HG03460 (cell line): Measurements from ENCODE around the gene SMIM45.

Experiments used
- ATAC-seq: cut with Tn5 transposase; IDR thresholded peaks from one replicate; pipeline ENCODE4 v1.9.1; 2021; ENCODE audit not compliant: unreplicated experiment

Gene SMIM45

DNA sequence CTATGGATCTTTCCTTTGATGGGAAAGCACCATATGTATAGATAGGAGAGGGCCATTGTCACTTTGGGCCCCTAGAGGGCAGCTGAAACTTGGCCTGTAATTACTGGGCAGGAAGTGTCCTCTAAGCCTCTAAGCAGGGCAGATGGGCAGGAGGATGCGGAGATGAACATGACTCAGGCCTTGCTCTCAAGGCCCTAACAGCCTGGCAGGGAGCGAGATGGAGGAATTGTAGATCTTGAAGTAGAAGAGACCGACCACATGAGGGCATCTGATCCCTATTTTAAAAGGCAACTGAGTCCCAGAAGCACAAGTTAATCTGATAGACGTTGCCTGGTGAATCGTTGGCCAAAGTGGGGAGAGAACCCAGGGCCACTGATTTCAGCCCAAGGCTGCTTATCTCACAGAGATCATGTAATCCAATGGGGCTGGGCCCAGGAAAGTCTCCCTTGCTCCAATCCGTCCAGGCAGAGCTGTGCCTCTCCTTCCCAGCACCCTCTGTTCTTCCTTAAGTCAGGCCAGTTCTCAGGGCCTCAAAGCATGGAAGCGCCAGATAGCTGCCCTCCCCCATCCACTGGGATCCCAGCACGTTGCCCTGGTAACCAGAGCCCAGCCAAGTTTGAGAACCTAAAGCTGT lies 14.8 kb downstream of the SMIM45 start:
- no peak for ATAC-seq

DNA sequence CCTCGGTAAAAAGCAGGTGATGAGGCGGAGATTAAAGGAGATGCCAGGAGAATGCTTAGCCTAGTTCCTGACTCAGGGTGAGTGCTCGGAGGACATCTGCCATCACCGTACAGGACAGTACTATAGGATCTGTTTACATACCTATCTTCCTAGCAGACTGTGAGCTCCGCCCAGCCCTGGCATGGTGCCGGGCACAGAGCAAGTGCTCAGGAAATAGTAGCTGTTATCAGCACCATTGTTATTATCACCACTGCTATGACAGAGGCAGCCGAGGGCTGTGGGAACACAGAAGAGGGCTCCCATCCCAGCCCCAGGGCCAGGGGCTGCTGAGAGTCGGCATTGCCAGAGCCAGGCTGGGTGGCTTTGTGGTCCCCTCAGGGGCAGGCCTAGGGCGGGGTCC lies 16.7 kb downstream of the SMIM45 start:
- ATAC-seq, result no peak

DNA sequence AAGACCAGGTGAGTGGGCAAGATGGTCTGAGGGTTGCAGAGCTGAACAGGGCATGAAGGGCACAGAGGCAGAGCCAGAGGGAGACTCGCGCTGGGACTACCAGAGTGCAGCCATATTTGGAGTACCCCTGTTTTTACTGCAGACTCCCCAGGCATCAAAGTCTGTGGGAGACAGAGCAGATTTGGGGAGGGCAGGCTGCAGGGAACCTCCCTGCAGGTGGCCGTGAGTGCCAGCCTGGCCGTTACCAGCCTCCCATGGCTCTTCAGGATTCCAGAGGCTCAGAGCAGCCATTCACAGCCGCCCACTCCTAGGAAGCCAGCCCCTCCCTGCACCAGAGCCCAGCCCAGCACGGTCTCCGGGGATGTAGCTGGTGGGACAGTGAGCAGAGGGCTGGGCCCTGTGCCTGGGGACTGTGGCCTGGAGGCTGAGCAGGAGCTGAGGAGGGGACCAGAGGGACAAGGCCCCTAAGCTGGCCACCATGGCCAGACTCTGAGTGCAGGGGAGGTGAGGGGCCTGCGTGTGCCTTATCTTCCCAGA lies 17.2 kb downstream of the SMIM45 start, which contains the start of gene SEPTIN3:
SEPTIN3 (plus strand) TSS at position 334 of the 537 bp plus-strand sequence. CDS start 2,050 bp downstream, outside the sequence.
- ATAC-seq, result no peak

DNA sequence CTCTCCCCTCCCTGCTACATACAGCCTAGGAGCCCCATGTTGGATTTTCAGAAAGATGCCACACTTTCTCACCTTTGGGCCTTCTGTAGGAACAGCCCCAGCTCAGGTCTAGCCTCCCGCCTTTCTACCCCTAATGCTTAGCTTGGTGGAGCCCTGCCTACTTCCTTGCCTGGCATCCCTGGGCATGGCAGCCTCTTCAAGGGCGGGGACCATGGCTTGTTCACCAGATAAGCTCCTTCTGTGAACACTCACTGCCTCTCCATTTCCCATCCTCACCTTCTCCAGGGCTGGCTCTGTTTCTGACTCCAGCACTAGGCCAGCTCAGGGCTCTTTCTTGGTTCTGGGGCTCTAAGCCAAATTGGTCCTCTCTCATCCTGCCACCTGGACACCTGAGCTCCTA lies 18.7 kb downstream of the SMIM45 start:
- ATAC-seq, result no peak

DNA sequence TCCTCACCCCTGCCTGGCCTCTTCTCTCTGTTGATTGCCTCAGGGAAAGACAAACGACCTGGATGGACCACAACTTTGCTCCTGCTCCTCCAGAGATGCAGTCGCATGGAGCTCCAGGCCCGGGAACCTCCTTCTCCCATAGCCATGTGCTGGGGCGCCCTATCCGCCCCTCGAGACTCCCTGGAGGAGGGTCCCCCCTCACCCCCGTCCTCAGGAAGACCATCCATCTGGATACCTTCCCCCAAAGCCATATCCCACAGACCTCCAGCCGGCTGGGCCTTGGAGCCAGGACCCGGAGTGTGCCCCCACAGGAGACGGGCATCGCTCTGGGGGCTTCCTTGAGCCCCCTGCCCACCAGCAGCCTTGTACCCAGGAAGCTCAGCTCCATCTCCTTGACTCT lies 19.5 kb downstream of the SMIM45 start:
- ATAC-seq, result no peak

DNA sequence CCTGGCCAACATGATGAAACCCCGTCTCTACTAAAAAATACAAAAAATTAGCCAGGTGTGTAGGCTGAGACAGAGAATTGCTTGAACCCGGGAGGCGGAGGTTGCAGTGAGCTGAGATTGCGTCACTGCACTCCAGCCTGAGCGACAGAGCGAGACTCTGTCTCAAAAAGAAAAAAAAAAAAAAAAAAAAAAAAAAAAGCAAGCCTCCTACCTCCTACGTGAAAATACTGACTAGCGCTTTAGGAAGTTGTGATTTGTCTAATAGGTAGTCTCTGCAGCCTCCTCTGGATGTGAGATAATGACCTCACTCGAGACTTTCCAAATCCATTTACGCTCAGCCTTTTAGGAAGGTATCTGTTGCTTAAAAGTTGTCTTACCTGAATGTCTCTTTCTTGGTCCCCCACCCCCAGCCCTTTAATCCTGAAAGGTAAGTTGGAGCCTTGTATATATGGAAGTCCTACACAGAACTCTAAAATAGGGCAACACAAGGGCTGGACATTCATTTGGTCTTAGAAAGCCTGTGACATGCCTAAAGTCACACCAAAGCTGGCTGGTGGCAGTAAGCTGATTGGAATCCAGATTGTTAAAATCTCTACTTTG lies 22.8 kb downstream of the SMIM45 start:
- ATAC-seq, result no peak

DNA sequence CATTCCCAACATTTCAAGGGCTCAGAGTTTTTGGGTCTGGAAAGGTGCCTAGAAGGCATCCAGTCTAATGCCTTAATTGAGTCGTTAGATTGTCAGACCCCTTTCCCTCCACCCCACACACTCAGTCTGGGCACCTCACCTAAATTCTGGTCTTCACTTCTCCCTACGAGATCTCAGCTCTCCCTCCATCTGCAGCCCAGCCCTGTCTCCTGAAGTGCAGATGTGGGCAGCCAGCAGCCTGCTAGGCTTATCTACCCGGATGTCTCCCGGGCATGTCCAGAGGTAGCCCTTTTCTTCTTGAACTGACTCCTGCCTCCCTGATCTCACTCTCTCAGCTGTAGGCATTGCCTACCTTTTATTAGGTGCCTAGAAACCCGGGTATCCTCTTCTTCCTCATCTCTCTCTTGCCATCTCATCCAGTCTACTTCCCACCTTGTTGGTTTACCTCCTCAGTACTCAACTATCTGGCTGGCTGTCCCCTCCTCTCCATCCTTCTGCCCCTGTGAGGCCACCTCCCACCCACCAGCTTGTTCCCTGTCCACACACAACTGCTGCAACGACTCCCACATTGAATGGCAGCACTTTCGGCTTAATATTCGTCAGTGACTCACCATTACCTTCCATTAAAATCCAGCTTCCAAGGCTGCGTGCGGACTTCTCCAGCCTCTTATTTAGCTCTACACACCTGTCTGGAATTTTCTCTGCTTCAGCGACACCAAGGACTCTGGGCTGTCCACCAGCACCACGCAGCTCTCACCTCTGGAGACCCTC lies 23.5 kb downstream of the SMIM45 start:
- no peak for ATAC-seq

DNA sequence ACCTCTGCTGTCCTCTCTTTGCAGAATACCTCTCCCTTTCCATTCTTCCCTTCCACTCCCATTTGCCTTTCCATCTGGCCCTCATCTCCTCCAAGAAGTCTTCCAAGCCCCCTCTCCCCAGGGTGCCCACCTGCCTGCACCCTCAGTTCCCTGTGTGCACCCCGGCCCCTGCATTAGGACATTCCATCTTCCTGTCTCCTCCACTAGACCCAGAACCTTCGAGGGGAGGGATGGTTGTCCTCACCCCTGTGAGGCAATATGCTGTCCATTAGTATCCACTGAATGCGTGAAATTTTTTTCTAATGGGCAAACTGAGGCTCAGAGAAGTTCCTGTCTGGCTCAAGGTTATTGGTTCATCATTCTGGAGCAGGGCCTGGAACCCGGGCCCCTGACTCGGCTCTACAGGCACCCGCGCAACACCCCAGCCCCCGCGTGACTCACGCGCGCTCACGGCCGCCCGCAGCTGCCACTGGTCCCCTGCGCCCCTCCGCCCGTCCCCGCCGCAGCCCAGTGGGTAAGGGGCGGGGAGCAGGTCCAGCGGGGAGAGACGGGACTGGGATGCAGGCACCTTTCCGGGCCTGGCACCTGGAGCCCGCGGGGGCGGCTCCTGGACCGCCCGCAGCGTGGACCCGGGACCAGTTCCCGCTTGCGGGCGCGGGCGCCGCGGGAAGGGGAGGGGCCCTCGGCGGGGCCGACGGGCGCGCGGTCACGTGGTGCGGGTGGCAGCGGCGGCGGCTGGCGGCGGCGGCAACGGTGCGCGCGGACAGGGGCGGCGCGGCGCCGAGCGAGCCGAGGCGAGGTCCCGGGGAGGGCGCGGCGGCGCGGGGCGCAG lies 24.3 kb downstream of the SMIM45 start:
- ATAC-seq, result no peak

DNA sequence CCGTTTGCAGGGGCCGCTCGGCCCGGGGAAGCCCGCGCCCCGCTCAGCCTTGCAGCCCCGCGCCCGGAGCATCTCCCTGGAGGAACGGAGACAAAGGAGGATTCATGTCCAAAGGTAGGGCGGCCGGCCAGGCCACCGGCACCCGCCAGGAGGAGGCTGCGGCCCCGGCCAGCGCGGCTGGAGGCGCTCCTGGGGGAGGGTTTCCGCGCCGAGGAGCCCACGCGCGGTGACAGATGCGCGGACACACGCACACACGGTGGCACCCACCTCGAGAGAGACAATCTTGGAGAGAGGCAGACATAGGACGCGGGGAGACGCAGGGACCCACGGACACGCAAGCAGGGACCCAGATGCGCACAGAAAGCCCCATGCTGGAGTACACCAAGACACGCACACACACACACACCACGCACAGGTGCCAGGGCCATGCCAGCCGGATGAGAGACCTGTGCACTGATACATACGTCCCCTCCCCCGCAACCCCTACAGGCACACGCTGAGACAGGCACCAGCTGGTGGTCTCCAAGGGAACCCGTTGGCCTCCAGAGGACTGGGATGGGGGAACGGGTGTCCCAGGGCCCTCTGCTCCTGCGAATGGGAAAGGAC lies 25.1 kb downstream of the SMIM45 start:
- no peak for ATAC-seq

DNA sequence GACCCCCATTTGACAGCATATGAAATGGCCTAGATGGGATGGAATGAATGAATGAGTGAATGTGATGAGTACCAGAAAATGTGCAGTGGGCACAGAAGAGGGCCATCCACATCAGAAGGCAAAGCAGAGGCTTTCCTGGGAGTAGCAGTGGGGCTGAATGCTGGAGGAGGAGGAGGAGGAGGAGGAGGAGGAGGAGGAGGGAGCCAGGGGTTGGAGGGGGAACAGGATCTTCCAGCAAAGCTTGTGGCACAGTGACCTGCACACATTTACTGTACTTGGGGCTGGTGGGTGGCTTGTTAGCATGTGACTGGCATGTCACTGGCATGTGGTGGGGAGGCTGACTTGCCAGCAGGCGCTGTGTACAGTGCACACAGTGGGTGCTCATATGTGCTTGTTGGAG lies 26.8 kb downstream of the SMIM45 start:
- no peak for ATAC-seq

DNA sequence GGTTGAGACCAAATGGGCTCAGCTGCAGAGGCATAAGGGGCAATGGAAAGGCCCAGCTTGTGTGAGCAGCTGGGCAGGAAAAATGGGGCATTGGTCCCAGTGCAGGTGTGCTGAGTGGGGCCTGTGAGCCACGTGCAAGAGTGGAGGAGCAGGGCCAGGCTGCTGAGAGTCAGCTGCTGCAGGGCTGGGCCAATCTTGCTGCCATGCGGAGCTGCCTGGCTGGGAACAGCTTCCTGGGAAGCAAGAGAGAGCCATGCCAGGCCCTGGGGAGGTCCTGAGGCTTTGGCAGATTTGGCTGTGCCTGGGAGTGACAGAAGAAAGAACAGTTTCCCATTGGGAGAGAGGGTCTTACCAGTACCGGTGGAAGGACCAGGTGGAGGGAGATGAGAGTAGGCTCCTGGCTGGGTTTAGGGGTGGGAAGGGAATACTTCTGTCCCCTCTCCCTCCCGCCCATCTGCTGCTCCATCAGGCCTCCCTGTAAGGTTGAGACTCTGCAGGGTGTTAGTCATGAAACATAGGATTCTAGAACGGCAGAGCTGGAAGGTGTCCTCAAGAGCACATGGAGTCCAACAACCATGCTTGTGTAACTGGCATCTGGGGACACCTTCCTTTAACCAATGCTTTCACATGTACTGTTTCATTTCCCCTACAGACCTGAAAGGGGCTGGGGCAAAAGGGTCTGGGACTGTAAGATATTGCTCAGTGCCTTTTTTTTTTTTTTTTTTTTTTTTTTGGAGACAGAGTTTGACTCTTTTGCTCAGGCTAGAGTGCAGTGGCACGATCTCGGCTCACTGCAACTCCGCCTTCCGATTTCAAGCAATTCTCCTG lies 27.7 kb downstream of the SMIM45 start:
- no peak for ATAC-seq

DNA sequence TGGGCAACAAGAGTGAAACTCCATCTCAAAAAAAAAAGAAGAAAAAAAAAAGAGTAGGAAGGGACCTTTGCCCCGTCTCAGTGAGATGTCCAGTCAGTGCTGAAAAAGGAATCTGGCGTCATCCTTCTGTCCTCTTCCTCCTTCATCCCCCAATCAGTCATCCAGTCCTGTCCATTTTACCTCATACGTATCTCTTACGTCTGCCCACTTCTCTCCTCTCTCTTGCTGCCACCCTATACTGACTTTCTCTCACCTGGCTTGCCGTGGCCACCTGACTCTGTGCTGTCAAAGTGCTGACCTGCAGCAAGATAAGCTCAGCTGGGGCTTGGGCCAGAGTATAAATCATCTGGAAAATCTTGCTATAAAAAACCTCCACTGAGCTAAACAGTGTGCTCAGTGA lies 30.9 kb downstream of the SMIM45 start:
- no peak for ATAC-seq

DNA sequence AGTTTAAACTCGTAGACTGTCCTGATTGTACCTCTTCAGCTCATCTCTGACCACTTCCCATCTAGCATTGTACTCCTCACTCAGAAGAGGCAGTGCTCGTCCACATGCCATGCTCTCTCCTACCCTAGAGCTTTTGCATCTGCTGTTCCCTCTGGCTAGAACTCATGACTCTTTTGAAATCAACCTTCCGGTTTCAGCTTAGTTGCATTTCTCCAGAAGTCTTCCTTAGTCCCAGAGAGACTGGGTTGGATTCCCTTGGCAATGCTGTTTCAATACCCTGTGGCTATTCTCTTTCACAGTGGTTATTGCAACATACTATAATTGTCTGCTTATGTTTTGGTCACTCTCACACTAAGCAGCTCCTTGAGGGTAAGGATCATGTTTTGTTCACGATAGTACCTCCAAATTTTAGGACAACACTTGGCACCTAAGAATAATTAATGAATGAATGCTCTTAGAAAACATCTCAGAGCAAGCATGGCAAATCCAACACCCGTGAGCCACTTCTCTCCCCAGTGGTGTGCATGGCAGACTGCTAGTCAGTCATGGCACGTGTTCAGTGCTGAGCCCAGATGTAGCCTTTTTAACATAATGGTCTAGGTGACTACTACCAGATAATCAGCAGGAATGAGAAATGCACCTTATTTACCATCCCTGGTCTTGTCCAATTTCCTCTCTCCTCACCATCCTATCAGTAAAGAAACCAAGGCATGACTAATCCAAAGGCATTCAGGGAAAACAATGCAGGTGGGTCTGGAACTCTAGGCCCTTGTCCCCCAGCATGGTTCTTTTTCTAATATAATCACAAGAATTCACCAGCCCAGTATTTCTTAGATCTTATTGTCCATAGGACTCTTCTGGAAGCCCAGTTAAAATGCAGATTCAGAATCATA lies 31.8 kb downstream of the SMIM45 start:
- no peak for ATAC-seq

DNA sequence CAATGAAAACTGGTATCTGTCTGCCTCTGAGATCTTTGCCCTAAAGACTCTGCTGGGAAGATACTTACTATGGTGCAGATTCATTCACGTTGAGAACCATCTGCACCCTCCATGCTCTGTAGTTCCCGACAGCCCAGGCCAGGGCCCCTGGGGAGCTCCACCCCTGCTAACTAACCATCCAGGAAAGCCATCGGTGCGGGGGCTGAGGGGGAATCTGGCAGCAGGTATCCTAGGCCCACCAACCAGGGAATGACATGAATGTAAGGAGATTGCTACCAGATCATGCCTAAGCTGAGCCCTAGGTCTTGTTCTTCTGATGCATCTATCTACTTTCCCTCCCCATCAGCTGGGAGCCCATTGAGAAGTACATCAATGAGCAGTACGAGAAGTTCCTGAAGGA lies 35.3 kb downstream of the SMIM45 start:
- ATAC-seq, result no peak

DNA sequence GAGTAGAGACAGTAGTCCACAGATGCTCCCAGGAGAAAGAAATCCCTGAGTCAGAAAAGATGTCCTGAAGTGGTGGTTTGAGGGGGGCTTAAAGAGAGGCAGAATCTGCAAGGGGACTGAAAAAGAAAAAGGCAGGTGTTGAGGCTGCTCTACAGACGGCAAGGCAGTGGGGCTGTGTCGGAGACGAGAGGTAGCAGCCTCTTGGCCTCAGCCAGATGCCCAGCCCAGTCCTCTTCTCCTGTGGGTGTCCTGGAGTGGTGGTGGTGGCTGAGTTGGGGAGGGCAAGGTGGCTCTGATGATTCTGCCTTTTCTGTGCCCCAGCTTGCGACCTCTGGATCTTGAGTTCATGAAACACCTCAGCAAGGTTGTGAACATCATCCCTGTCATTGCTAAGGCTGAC lies 37.3 kb downstream of the SMIM45 start:
- no peak for ATAC-seq

DNA sequence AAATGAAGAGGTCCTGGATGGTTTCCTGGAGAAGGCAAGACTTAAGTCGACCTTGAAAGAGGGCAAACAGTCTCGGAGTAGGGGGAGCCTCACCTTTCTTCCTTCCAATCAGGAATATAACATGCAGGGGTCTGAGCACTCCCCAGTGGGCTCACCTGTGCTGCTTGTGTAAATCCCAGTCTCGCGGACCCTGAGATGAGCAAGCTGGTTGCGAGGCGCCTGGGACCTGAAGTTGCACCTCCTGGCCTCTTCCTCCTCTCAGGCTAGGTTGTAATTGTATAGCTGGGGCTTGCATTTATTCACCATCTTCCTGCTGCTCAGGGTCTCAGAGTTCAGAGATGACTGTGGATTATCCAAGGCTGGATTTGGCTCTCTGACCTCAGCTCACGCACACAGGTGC lies 39.2 kb downstream of the SMIM45 start:
- ATAC-seq, result no peak

DNA sequence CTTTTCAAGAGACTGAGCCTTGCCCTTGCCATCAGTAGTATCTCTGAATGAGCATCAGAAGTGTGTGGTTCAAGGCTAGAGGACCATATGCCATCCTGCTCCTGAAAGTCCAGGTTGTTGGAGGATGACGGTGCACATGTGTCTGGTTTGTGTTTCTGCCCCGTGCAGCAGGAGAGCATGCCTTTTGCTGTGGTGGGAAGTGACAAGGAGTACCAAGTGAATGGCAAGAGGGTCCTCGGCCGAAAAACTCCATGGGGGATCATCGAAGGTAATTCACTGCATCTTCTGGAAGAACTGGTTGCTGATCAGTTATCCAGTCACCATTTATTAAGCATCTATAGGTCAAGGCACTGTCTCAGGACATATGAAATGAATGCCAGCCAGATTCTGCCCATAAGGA lies 40.5 kb downstream of the SMIM45 start:
- ATAC-seq, result no peak

DNA sequence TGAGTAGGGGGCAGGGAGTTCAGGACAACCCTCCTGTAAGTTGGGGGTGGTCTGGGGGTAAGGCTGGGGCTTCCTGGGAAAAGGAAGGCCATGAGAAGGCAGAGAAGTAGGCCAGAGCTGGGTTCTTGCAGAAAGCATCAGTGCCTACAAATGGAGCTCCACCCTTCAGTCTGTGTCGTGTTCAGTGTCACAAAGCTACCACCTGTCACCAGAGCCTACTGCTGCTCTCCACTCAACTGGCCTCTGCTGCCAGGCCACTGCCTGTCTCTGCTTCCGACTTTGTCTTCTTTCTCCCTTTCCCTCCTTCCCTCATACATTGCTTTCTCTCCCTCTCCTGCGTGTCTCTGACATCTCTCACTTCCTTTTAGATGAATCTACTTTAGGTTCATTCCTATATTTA lies 43.3 kb downstream of the SMIM45 start:
- ATAC-seq, result no peak

DNA sequence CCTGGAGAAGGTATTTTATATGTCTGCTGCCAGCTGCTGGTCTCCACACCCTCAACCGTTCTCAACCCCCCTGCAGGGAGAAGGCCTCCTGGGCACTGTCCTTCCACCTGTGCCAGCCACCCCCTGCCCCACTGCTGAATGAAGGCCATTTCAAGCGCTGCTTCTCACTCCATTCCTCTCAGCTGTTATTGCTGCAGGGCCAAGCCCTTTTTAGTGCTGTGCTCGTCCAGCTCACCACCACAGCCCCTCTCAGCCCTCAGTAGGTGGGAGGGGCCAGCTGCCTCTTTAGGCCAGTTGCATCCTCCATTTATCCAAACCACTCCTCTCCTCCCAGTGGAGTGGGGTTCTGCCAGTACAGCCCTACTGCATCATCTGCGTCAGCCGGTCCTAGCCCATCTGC lies 44.9 kb downstream of the SMIM45 start:
- ATAC-seq, result no peak
